Osteocyte (in vitro differentiated cells): Measurements from ENCODE around the gene KDM1B. TPM values are rescaled to one million over a fixed set of nuclear protein-coding genes. Genes with fewer than 3 reads are reported as not detected.

Experiments
- DNase-seq: peaks from one replicate; pipeline ENCODE4 v3.0.0; 2021; ENCODE audit warnings: mixed read lengths; ENCODE audit not compliant: unreplicated experiment; ENCODE audit errors: extremely low spot score
- H3K27ac Mint-ChIP-seq: one replicate; pipeline ENCODE4 v1.8.0; 2021; ENCODE audit warnings: mild to moderate bottlenecking, mixed read lengths; ENCODE audit not compliant: unreplicated experiment
- H3K27me3 Mint-ChIP-seq: one replicate; pipeline ENCODE4 v1.8.0; 2021; ENCODE audit warnings: mixed read lengths; ENCODE audit not compliant: unreplicated experiment
- H3K36me3 Mint-ChIP-seq: one replicate; pipeline ENCODE4 v1.8.0; 2021; ENCODE audit warnings: mixed read lengths; ENCODE audit not compliant: unreplicated experiment
- H3K4me1 Mint-ChIP-seq: one replicate; pipeline ENCODE4 v1.8.0; 2021; ENCODE audit warnings: mixed read lengths; ENCODE audit not compliant: unreplicated experiment
- H3K4me3 Mint-ChIP-seq: one replicate; pipeline ENCODE4 v1.8.0; 2021; ENCODE audit warnings: mild to moderate bottlenecking, moderate library complexity, mixed read lengths; ENCODE audit not compliant: unreplicated experiment
- H3K9me3 Mint-ChIP-seq: one replicate; pipeline ENCODE4 v1.8.0; 2021; ENCODE audit warnings: mixed read lengths; ENCODE audit not compliant: unreplicated experiment
- CTCF ChIP-seq: fragments of 200-600 bp; sonication (generic); IDR thresholded peaks from 2 replicates; pipeline ENCODE4 v1.5.0; 2021; ENCODE audit warnings: antibody characterized with exemption, mild to moderate bottlenecking, moderate library complexity
- total RNA-seq: library from RNA; stranded (reverse); gene quantifications from 2 replicates; pipeline ENCODE4 v1.2.1, GENCODE V29; 2021

KDM1B gene
- total RNA-seq, 1 donor from 2014 or later = 12.1 TPM

DNA sequence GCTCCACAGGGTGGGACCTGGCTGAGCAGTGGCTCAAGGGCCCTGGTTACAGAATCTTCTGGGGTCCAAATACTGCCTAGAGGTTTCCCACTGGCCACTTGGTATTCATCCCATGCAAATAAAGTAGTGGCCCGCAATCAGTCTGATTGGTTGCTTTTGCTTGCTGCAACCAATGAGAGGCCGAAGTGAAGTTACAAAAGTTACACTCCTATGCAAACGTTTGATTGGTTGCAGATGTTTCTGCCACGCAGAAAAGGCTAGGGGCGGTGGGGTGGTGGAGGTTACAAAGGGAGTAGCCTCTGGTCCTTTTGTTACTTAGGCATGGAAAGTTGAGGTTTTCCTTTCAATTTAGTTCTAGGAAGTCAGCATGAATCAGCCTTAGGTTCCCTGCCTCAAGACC lies 29.1 kb upstream of the KDM1B start:
- Mint-ChIP-seq H3K9me3 (no peaks in the 10 kb centered on the region), H3K27me3 (no peaks in the 10 kb centered on the region), H3K36me3 (no peaks in the 10 kb centered on the region), H3K27ac (no peak overlapping the region), H3K4me3 (no peak overlapping the region), H3K4me1 (peaks cover 13% of the 10 kb centered on the region)
- TF ChIP-seq CTCF = no peak
- no peak for DNase-seq

- no peak for TF ChIP-seq CTCF
- H3K27ac Mint-ChIP-seq = no peak overlapping the region
- no peaks in the 10 kb centered on the region for H3K4me1 Mint-ChIP-seq
- peaks cover 10% of the 10 kb centered on the region for H3K36me3 Mint-ChIP-seq
- DNase-seq = no peak
- no peaks in the 10 kb centered on the region for H3K27me3 Mint-ChIP-seq
- H3K9me3 Mint-ChIP-seq = no peaks in the 10 kb centered on the region
- H3K4me3 Mint-ChIP-seq = no peak overlapping the region
Observed at GRCh38 chr6:18132346-18132745, 22.9 kb upstream of the KDM1B start.

DNA sequence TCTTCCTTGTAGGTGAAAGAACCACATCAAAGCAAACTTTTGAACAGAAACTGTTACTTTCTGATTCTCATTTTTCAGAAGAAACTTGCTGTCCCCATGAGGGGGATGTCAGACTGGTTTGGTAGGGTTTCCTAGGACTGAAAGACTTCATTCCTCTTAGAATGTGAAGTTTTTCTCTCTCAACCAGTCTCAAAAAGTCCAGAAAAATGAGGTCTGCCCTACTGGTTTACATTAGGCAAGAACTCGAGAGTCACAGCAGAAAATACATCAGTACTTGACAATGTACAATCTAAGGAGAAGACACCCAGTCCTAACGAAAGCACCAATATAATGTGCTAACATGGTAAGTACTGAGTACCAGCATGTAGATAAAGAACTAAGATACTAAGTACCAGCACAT lies 20.1 kb upstream of the KDM1B start:
- Mint-ChIP-seq H3K27me3 (no peaks in the 10 kb centered on the region), H3K27ac (no peak overlapping the region), H3K4me1 (no peaks in the 10 kb centered on the region), H3K36me3 (peaks cover 20% of the 10 kb centered on the region), H3K9me3 (no peaks in the 10 kb centered on the region), H3K4me3 (no peak overlapping the region)
- no peak for TF ChIP-seq CTCF
- DNase-seq = no peak

GRCh38 chr6:18136260-18136659 lies 19.0 kb upstream of the KDM1B start:
- Mint-ChIP-seq H3K36me3 (peaks cover 23% of the 10 kb centered on the region), H3K9me3 (no peaks in the 10 kb centered on the region), H3K27me3 (no peaks in the 10 kb centered on the region), H3K27ac (no peak overlapping the region), H3K4me1 (no peaks in the 10 kb centered on the region), H3K4me3 (no peak overlapping the region)
- TF ChIP-seq CTCF = no peak
- DNase-seq = no peak

DNA sequence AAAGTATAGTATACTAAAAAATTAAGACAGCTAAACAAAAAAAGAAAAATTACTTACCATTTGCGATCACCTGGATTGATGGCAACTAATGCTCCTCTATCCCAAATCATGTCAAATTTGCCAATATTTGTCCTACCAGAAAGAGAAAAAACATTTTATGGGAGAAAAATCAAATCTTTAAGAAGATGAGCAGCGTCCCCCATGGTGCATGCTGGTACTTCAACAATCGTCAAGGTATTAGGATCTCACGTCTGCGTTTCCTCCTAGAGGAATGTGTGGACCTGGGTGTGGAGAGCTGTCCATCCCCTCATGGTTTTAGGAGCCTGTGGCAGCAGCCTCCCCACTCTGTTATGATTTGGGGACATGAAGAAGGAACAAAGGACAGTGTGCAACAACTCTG lies 16.3 kb upstream of the KDM1B start:
- Mint-ChIP-seq H3K4me3 (no peak overlapping the region), H3K36me3 (peaks cover 21% of the 10 kb centered on the region), H3K27me3 (no peaks in the 10 kb centered on the region), H3K4me1 (no peaks in the 10 kb centered on the region), H3K9me3 (no peaks in the 10 kb centered on the region), H3K27ac (no peak overlapping the region)
- no peak for TF ChIP-seq CTCF
- no peak for DNase-seq
